H1 (cell line): ENCODE data around the gene CASP12. TPM values are rescaled to one million over a fixed set of nuclear protein-coding genes. Genes with fewer than 3 reads are reported as not detected.

Experiments
- CTCF ChIA-PET: fragments of 300-600 bp; sonication (Branson Sonifier 250); formaldehyde crosslinking; loops from one replicate; lab custom pipeline; 2021; ENCODE audit not compliant: partially characterized antibody; lab: Charles Lee
- POLR2A ChIA-PET: fragments of 300-600 bp; sonication (Branson Sonifier 250); formaldehyde crosslinking; loops from one replicate; lab custom pipeline; 2021; ENCODE audit warnings: inconsistent platforms; ENCODE audit not compliant: partially characterized antibody; lab: Charles Lee
- DNase-seq, 2 experiments: peaks; one replicate each; pipeline versions ENCODE4 v3.0.0 to v3.0.0-alpha.2; 2010 to 2022; ENCODE audit warnings: low spot score in 2 of 2, low read depth in 1 of 2, mixed read lengths in 1 of 2
- FAIRE-seq: peaks from 2 replicates; lab custom pipeline; 2011; peaks lifted over from hg19 to GRCh38; lab: Jason Lieb, UNC
- H2AFZ ChIP-seq: 2 replicates; pipeline ENCODE4 v1.8.1; 2012; ENCODE audit warnings: low read length, inconsistent platforms
- H2AK5ac ChIP-seq: 2 replicates; pipeline ENCODE4 v1.6.1; 2013; ENCODE audit warnings: low read depth, low read length
- H2BK120ac ChIP-seq: replicated peaks from 2 replicates; pipeline ENCODE3; 2013; ENCODE audit warnings: low read depth, low read length, inconsistent platforms
- H2BK12ac ChIP-seq: 2 replicates; pipeline ENCODE4 v1.6.1; 2013; ENCODE audit warnings: low read depth, low read length
- H2BK15ac ChIP-seq: 2 replicates; pipeline ENCODE4 v1.6.1; 2013; ENCODE audit warnings: low read length
- H2BK20ac ChIP-seq: 2 replicates; pipeline ENCODE4 v1.6.1; 2013; ENCODE audit warnings: low read length
- H2BK5ac ChIP-seq: 2 replicates; pipeline ENCODE4 v1.6.1; 2013; ENCODE audit warnings: low read depth, low read length
- H3K14ac ChIP-seq: 2 replicates; pipeline ENCODE4 v1.6.1; 2013; ENCODE audit warnings: inconsistent platforms; ENCODE audit not compliant: insufficient read length
- H3K18ac ChIP-seq: 2 replicates; pipeline ENCODE4 v1.6.1; 2013; ENCODE audit warnings: low read length; ENCODE audit errors: extremely low read depth
- H3K23ac ChIP-seq: 2 replicates; pipeline ENCODE4 v1.6.1; 2013; ENCODE audit warnings: inconsistent platforms; ENCODE audit not compliant: insufficient read length
- H3K23me2 ChIP-seq: 2 replicates; pipeline ENCODE4 v1.6.1; 2013; ENCODE audit warnings: low read depth, low read length
- H3K27ac ChIP-seq: 2 replicates; pipeline ENCODE4 v1.6.1; 2011; ENCODE audit warnings: low read depth, low read length, inconsistent platforms
- H3K27me3 ChIP-seq, 4 experiments: replicated peaks in 1 of 4; 1 replicate in 1 of 4; 2 replicates in 3 of 4; pipeline versions ENCODE4 v1.6.1 to v1.8.1; 2011 to 2013; ENCODE audit warnings: low read length in 3 of 4, mild to moderate bottlenecking in 3 of 4, inconsistent platforms in 2 of 4, mixed read lengths in 2 of 4, moderate library complexity in 1 of 4; ENCODE audit not compliant: control insufficient read depth in 3 of 4, insufficient read depth in 3 of 4; ENCODE audit errors: extremely low read depth in 1 of 4
- H3K36me3 ChIP-seq, 4 experiments: 2 replicates each; pipeline versions ENCODE4 v1.6.1 to v1.8.1; 2011 to 2013; ENCODE audit warnings: mild to moderate bottlenecking in 4 of 4, low read length in 3 of 4, moderate library complexity in 2 of 4, control low read depth in 1 of 4, inconsistent platforms in 1 of 4; ENCODE audit not compliant: insufficient read depth in 4 of 4, control insufficient read depth in 2 of 4
- H3K4ac ChIP-seq: replicated peaks from 2 replicates; pipeline ENCODE3; 2013; ENCODE audit warnings: low read length, low read depth, mixed read lengths, inconsistent platforms; ENCODE audit not compliant: insufficient read length
- H3K4me1 ChIP-seq, 4 experiments: replicated peaks in 1 of 4; 1 replicate in 1 of 4; 2 replicates in 3 of 4; pipeline versions ENCODE4 v1.6.1 to v1.8.1; 2011 to 2013; ENCODE audit warnings: low read length in 3 of 4, inconsistent platforms in 2 of 4, mixed read lengths in 1 of 4; ENCODE audit not compliant: insufficient read depth in 4 of 4, control insufficient read depth in 3 of 4
- H3K4me2 ChIP-seq, 2 experiments: 2 replicates each; pipeline versions ENCODE4 v1.6.1 to v1.8.1; 2011 to 2013; ENCODE audit warnings: low read depth in 2 of 2, low read length in 2 of 2, control low read depth in 1 of 2, inconsistent platforms in 1 of 2, mild to moderate bottlenecking in 1 of 2; ENCODE audit not compliant: insufficient read depth in 1 of 2
- H3K4me3 ChIP-seq, 4 experiments: fragments of 200-600, 300-600 bp in 1 of 4; sonication (generic), shearing (Covaris generic), sonication (Bioruptor Twin) in 1 of 4; 2 replicates each; pipeline versions ENCODE4 v1.5.1 to v1.8.1; 2011 to 2016; ENCODE audit warnings: low read length in 4 of 4, low read depth in 3 of 4, control low read depth in 2 of 4, inconsistent platforms in 2 of 4, mild to moderate bottlenecking in 2 of 4, mixed read lengths in 1 of 4, moderate library complexity in 1 of 4; ENCODE audit not compliant: insufficient read depth in 2 of 4; ENCODE audit errors: extremely low read depth in 1 of 4
- H3K56ac ChIP-seq: replicated peaks from 2 replicates; pipeline ENCODE3; 2013; ENCODE audit warnings: low read depth, mild to moderate bottlenecking, mixed read lengths, low read length, inconsistent platforms; ENCODE audit not compliant: insufficient read length
- H3K79me1 ChIP-seq: 2 replicates; pipeline ENCODE4 v1.6.1; 2013; ENCODE audit warnings: low read depth, low read length, control low read depth
- H3K79me2 ChIP-seq, 2 experiments: 2 replicates each; pipeline versions ENCODE4 v1.6.1 to v1.8.1; 2012 to 2013; ENCODE audit warnings: low read length in 2 of 2, mild to moderate bottlenecking in 2 of 2, inconsistent platforms in 1 of 2; ENCODE audit not compliant: insufficient read depth in 2 of 2, control insufficient read depth in 1 of 2
- H3K9ac ChIP-seq, 4 experiments: replicated peaks in 1 of 4; 1 replicate in 1 of 4; 2 replicates in 3 of 4; pipeline versions ENCODE4 v1.6.1 to v1.8.1; 2011 to 2013; ENCODE audit warnings: low read depth in 3 of 4, low read length in 3 of 4, control low read depth in 2 of 4, mild to moderate bottlenecking in 2 of 4, moderate library complexity in 2 of 4, inconsistent platforms in 1 of 4; ENCODE audit errors: extremely low read depth in 1 of 4
- H3K9me3 ChIP-seq, 2 experiments: 2 replicates each; pipeline versions ENCODE4 v1.6.1 to v1.8.1; 2012 to 2013; ENCODE audit warnings: mild to moderate bottlenecking in 2 of 2, moderate library complexity in 2 of 2, control low read depth in 1 of 2, inconsistent platforms in 1 of 2, low read depth in 1 of 2, low read length in 1 of 2, mixed read lengths in 1 of 2; ENCODE audit not compliant: insufficient read depth in 2 of 2
- H4K20me1 ChIP-seq, 2 experiments: replicated peaks in 1 of 2; 2 replicates each; pipeline versions ENCODE3 to v1.8.1; 2011 to 2013; ENCODE audit warnings: inconsistent platforms in 2 of 2, low read length in 2 of 2, mild to moderate bottlenecking in 1 of 2; ENCODE audit not compliant: insufficient read depth in 2 of 2, control insufficient read depth in 1 of 2
- H4K5ac ChIP-seq: 2 replicates; pipeline ENCODE4 v1.6.1; 2013; ENCODE audit warnings: low read length, low read depth, mixed read lengths, inconsistent platforms; ENCODE audit not compliant: insufficient read length
- H4K8ac ChIP-seq: 2 replicates; pipeline ENCODE4 v1.8.0; 2013; ENCODE audit warnings: mild to moderate bottlenecking, moderate library complexity, low read length, inconsistent platforms; ENCODE audit not compliant: insufficient read depth; ENCODE audit errors: extremely low read depth
- H4K91ac ChIP-seq: replicated peaks from 2 replicates; pipeline ENCODE3; 2013; ENCODE audit warnings: low read length, mixed read lengths, inconsistent platforms; ENCODE audit not compliant: insufficient read length
- ATF2 ChIP-seq: IDR thresholded peaks from 2 replicates; pipeline ENCODE4 v1.6.1; 2012; ENCODE audit warnings: low read length, inconsistent platforms
- GTF2F1 ChIP-seq: IDR thresholded peaks from 2 replicates; pipeline ENCODE4 v1.6.1; 2012; ENCODE audit warnings: low read depth, low read length, improper control_type of control experiment, borderline replicate concordance
- NRF1 ChIP-seq: IDR thresholded peaks from 2 replicates; pipeline ENCODE4 v1.6.1; 2011; ENCODE audit warnings: mild to moderate bottlenecking, low read depth, low read length, improper control_type of control experiment
- PHF8 ChIP-seq: fragments of 200-600 bp; sonication (generic); conservative IDR thresholded peaks from 2 replicates; pipeline ENCODE4 v1.7.1; 2012; ENCODE audit warnings: low read depth, mild to moderate bottlenecking, inconsistent platforms, low read length, moderate library complexity
- POU5F1 ChIP-seq: IDR thresholded peaks from 2 replicates; pipeline ENCODE4 v1.6.1; 2011; ENCODE audit warnings: low read depth, mild to moderate bottlenecking, low read length, moderate library complexity
- SIN3A ChIP-seq, 2 experiments: IDR thresholded peaks in 1 of 2; conservative IDR thresholded peaks in 1 of 2; 2 replicates each; pipeline ENCODE4 v1.6.1; 2011 to 2012; ENCODE audit warnings: low read length in 2 of 2, improper control_type of control experiment in 1 of 2, low read depth in 1 of 2, mild to moderate bottlenecking in 1 of 2
- TAF1 ChIP-seq: IDR thresholded peaks from 2 replicates; pipeline ENCODE4 v1.6.1; 2011; ENCODE audit warnings: mild to moderate bottlenecking, low read depth, low read length
- WGBS, 2 experiments: shearing (Covaris generic) in 1 of 2; methylation state at CpG; one replicate each; pipeline versions ENCODE4 v1.1.6 to v1.1.7; 2013 to 2015; ENCODE audit warnings: low lambda C conversion rate in 2 of 2, mixed read lengths in 2 of 2, inconsistent platforms in 1 of 2, low coverage in 1 of 2, missing lambda C conversion rate in 1 of 2; ENCODE audit not compliant: insufficient replicate concordance in 2 of 2, insufficient coverage in 1 of 2, insufficient read length in 1 of 2; ENCODE audit errors: extremely low coverage in 1 of 2, missing lambda C conversion rate in 1 of 2; 5-methylcytosine and 5-hydroxymethylcytosine counted together
- polyA plus RNA-seq, 7 experiments: library from polyadenylated mRNA; depleted of rRNA in 3 of 7; stranded (reverse) in 5 of 7; unstranded in 2 of 7; fragments of >200 nt in 5 of 7; fragments of 200-250 nt in 2 of 7; gene quantifications; 1 replicate in 5 of 7; 2 replicates in 1 of 7; 4 replicates in 1 of 7; pipeline versions ENCODE4 v1.2.1 to v1.2.3, GENCODE V29; 2011 to 2013; ENCODE audit warnings: missing spikeins in 2 of 7, mixed read lengths in 2 of 7
- total RNA-seq: library from RNA; stranded (reverse); fragmentation: NEBNext Ultra II Directional; extraction: Animal tissue kit (Norgen Biotek cat#: 25700); gene quantifications from 2 replicates; pipeline ENCODE4 v1.2.1, GENCODE V29; 2021

The CASP12 gene
- total and polyA plus RNA-seq, 2 of the 8 experiments (the other 6 are each of a cell fraction or from before 2014, with no cell fraction given) = not detected

DNA sequence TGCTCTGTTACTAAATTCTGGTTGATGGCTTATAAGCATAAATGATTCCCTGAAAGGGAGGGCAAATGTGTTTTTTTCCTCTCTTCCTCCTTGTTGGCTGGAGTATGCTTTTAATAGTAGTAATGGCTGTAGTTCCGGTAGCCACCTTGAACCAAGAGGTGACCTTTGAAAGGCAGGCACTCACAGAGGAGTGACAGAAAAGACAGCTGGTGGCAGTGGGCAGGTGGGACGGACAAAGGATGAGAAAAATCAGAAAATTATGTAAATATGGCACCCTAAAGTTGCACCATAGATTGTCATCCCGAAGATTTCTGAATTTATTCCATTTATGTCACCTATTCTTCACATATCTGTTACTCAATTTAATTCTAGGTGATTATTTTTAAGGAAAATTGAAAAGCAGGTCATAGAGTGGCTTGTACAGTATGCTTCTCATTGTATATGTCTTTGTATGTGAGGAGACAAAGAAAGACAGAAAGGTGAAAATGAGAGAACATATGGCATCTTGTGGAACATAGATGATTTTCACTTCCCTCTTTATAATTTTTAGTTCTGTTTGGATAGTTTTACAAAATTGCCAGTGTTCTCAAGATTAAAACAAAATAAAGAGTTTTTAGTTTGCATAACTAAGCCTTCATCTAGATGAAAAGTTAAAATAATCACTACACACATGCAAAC lies 17.0 kb downstream of the CASP12 start:
- H3K27me3 ChIP-seq = no peaks in the 10 kb centered on the region
- H3K56ac ChIP-seq = no peak overlapping the region
- no peak for FAIRE-seq
- H3K14ac ChIP-seq = no peak overlapping the region
- H2BK12ac ChIP-seq = no peak overlapping the region
- ChIA-PET CTCF (interaction anchor here (0.9 kb wide), 1 partner anchor 78 kb away, joined by 3 read pairs; no protein-coding TSS in a partner anchor), POLR2A (no interaction called here)
- 58% methylated on average over 3 of the region's 3 CpGs; no CpG with 5 or more reads in 1 of the 2 experiments for WGBS, 2 experiments
- H3K4ac ChIP-seq = no peak overlapping the region
- H4K20me1 ChIP-seq = no peaks in the 10 kb centered on the region
- no peak overlapping the region for H4K91ac ChIP-seq
- H3K36me3 ChIP-seq = no peaks in the 10 kb centered on the region
- DNase-seq = no peak
- no peak overlapping the region for H3K18ac ChIP-seq
- no peak overlapping the region for H2AK5ac ChIP-seq
- H2BK20ac ChIP-seq = no peak overlapping the region
- no peak overlapping the region for H2BK120ac ChIP-seq
- H2BK15ac ChIP-seq = no peak overlapping the region
- no peak for TF ChIP-seq SIN3A (conservative IDR thresholded peaks at IDR 0.05 in 1 of 2, IDR thresholded peaks at IDR 0.05 in 1 of 2; ENCODE audit: low read depth in 1 of 2, low read length in 2 of 2)
- TF ChIP-seq PHF8 = no peak
- TF ChIP-seq NRF1 = no peak
- no peak for TF ChIP-seq GTF2F1
- TF ChIP-seq TAF1 = no peak
- no peak for TF ChIP-seq ATF2
- TF ChIP-seq POU5F1 = no peak
- H3K4me1 ChIP-seq = no peaks in the 10 kb centered on the region
- H3K79me2 ChIP-seq = no peaks in the 10 kb centered on the region
- H3K4me3 ChIP-seq = no peak overlapping the region
- no peak overlapping the region for H3K23ac ChIP-seq
- no peaks in the 10 kb centered on the region for H3K23me2 ChIP-seq
- H3K9me3 ChIP-seq = no peaks in the 10 kb centered on the region
- no peak overlapping the region for H4K5ac ChIP-seq
- H4K8ac ChIP-seq = no peak overlapping the region
- H2AFZ ChIP-seq = no peak overlapping the region
- H3K79me1 ChIP-seq = no peaks in the 10 kb centered on the region
- no peak overlapping the region for H3K4me2 ChIP-seq
- no peak overlapping the region for H2BK5ac ChIP-seq
- no peak overlapping the region for H3K27ac ChIP-seq
- no peak overlapping the region for H3K9ac ChIP-seq
